Measurements from ENCODE around the gene TGDS. TPM values are rescaled to one million over a fixed set of nuclear protein-coding genes. Genes with fewer than 3 reads are reported as not detected.
"Not testable (repeated sequence)": the region's sequence is repeated elsewhere in the genome, so short reads cannot be mapped to it uniquely, and the experiment has no call there.

Gene TGDS
- total RNA-seq, 1 donor from 2014 or later: 12.2 TPM

DNA sequence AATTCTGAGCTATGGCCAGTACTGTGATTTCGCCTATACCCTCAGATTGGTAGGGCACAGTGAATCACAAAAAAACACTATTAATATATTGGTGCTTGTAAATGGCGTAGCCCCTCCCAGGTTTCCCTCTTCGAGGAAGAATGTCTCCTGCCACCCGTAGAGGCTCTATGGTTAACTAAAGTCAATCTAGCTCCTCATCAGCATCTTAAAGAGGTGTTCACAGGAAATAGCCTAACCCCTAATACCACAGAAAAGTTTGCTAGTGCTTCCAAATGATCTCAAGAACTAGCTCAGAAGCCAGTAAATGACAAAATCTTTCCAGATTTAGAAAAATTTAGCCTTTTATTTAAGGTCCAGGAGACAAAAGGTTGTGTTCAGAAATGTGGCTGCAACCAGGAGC, 60.2 kb downstream of the TGDS start:
- TF ChIP-seq, protein P1, sequence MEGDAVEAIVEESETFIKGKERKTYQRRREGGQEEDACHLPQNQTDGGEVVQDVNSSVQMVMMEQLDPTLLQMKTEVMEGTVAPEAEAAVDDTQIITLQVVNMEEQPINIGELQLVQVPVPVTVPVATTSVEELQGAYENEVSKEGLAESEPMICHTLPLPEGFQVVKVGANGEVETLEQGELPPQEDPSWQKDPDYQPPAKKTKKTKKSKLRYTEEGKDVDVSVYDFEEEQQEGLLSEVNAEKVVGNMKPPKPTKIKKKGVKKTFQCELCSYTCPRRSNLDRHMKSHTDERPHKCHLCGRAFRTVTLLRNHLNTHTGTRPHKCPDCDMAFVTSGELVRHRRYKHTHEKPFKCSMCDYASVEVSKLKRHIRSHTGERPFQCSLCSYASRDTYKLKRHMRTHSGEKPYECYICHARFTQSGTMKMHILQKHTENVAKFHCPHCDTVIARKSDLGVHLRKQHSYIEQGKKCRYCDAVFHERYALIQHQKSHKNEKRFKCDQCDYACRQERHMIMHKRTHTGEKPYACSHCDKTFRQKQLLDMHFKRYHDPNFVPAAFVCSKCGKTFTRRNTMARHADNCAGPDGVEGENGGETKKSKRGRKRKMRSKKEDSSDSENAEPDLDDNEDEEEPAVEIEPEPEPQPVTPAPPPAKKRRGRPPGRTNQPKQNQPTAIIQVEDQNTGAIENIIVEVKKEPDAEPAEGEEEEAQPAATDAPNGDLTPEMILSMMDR (conservative IDR thresholded peaks at IDR 0.05; ENCODE audit: low read depth, low read length): no peak
- H3K4me3 ChIP-seq (ENCODE audit: low read depth, low read length): no peak overlapping the region
- no peak for DNase-seq (ENCODE audit: low read depth)

DNA sequence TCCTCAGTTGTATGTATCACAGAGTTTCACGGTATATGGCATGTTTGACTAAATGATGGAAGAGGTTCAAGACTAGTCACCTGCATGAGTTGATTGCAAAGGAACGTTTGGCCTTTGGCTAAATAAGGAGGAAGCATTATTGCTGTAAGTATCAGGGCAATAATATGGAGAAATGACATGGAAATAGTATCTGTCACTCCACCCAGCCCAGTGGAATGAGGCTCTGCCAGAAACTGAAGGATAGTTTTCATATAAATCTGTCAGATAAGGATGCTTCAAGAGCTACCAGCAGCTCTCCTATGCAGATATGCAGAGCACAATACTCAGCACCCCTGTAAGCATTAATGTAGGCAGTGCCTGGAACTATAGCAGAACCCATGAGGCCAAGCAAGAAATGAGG, 60.7 kb downstream of the TGDS start:
- TF ChIP-seq, protein P1 (conservative IDR thresholded peaks at IDR 0.05; ENCODE audit: low read depth, low read length): no peak
- H3K4me3 ChIP-seq (ENCODE audit: low read depth, low read length): no peak overlapping the region
- DNase-seq (ENCODE audit: low read depth): no peak

DNA sequence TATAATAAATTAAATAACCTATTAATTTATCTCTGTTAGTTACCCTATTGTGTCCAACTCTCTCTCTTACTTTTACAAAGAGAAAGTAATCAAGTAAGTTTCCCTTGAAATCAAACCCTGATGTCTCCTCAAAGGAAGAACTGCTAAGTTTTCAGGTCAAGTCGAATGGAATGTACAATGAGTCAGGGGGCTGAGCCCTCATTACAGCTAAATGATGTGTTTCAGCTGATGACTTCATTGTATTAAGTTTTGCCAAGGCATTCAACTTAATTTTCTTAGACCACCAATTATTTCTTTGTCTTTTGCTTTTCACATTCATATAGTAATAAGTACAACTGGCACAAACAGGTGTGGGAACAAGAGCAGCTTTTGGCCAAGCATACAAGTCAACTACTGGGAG, 61.8 kb downstream of the TGDS start:
- peak; percentile 1 for DNase-seq (ENCODE audit: low read depth)
- no peak overlapping the region for H3K4me3 ChIP-seq (ENCODE audit: low read depth, low read length)
- TF ChIP-seq, protein P1 (conservative IDR thresholded peaks at IDR 0.05; ENCODE audit: low read depth, low read length): no peak

DNA sequence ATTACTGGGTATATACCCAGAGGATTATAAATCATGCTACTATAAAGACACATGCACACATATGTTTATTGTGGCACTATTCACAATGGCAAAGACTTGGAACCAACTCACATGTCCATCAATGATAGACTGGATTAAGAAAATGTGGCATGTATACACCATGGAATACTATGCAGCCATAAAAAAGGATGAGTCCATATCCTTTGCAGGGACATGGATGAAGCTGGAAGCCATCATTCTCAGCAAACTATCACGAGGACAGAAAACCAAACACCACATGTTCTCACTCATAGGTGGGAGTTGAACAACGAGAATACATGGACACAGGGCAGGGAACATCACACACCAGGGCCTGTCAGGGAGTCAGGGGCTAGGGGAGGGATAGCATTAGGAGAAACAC, 63.7 kb downstream of the TGDS start:
- not testable (repeated sequence) for H3K4me3 ChIP-seq (ENCODE audit: low read depth, low read length); DNase-seq (ENCODE audit: low read depth)

DNA sequence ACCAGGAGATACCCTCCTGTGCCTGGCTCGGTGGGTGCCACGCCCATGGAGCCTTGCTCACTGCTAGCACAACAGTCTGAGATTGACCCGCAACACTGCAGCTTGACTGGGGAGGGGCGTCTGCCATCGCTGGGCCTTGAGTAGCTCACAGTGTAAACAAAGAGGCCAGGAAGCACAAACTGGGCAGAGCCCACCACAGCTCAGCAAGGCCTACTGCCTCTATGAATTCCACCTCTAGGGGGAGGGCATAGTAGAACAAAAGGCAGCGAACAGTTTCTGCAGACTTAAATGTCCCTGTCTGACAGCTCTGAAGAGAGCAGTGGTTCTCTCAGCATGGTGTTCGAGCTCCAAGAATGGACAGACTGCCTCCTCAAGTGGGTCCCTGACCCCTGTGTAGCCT, 69.0 kb downstream of the TGDS start:
- H3K4me3 ChIP-seq (ENCODE audit: low read depth, low read length); DNase-seq (ENCODE audit: low read depth): not testable (repeated sequence)

DNA sequence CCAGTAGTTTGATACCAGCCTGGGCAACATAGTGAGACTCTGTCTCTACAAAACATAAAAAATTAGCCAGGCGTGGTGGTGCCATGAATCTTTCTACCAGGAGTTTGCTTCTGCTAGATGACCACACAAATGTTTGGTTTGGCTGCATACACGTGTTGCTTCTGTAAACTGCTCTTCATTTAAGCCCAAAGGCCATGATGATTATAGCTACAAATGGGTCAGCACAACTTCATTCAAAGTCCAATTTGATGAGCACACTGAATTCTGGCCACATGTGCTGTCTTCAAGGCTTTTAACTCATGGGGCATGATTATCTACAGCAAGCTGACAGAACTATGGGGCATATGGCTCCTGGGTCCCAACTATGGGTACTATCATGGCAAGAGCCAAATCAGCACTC, 70.2 kb downstream of the TGDS start:
- H3K4me3 ChIP-seq (ENCODE audit: low read depth, low read length): no peak overlapping the region
- DNase-seq (ENCODE audit: low read depth): no peak
- TF ChIP-seq, protein P1 (conservative IDR thresholded peaks at IDR 0.05; ENCODE audit: low read depth, low read length): no peak

DNA sequence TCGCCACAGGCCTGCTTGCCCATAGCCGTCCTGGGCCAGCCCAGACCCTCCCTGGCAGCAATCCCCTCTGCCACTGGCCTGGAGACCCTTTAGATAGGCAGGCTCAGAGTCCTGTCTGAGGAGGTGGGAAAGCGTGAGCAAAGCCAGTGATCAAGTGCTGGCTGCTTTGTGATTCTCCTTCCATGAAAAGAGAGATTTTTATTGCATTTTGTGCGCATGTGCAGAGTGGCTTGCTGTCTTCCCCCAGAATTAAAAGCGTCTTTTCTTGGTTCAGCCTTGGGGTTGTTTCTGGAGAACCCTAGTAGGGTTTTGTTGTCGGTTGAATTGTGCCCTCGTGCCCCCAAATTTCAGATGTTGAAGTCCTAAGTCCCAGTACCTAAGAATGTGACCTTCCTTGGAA, 71.5 kb downstream of the TGDS start:
- no peak for DNase-seq (ENCODE audit: low read depth)
- H3K4me3 ChIP-seq (ENCODE audit: low read depth, low read length): no peak overlapping the region
- TF ChIP-seq, protein P1 (conservative IDR thresholded peaks at IDR 0.05; ENCODE audit: low read depth, low read length): no peak

Other genes starting within 250 kb of the TGDS start
- not detected in 2 replicates for gene DCT, start 116.5 kb downstream of the TGDS start, total RNA-seq
- gene GPR180, start 5.7 kb upstream of the TGDS start, total RNA-seq: 8.2 and 9.8 TPM in 2 replicates
- gene SOX21, start 116.4 kb upstream of the TGDS start, total RNA-seq: 0.40 TPM in 1 of 2 replicates, not detected in the other

Measured in epithelial cell of proximal tubule (primary cell).